ENCODE measurements around the gene CC2D1A.
A peak's percentile ranks its signal among the peaks of the same experiment; 100 is the strongest.

CC2D1A gene

GRCh38 chr19:13877303-13877702 lies 28.7 kb upstream of the CC2D1A start:
- no peak for DNase-seq (ENCODE audit: extremely low read depth, low read depth)
- TF ChIP-seq CTCF (IDR thresholded peaks at IDR 0.05; ENCODE audit: low read depth, low read length, missing control alignments): no peak
- H3K4me3 ChIP-seq (replicated peaks; ENCODE audit: low read depth, low read length): no peak overlapping the region

GRCh38 chr19:13880059-13881043 lies 25.6 kb upstream of the CC2D1A start:
- peak; percentile 100 for TF ChIP-seq CTCF (IDR thresholded peaks at IDR 0.05; ENCODE audit: low read depth, low read length, missing control alignments)
- H3K4me3 ChIP-seq (replicated peaks; ENCODE audit: low read depth, low read length): no peak overlapping the region
- DNase-seq (ENCODE audit: extremely low read depth, low read depth): peak; percentile 79

- DNase-seq (ENCODE audit: extremely low read depth, low read depth): no peak
- H3K4me3 ChIP-seq (replicated peaks; ENCODE audit: low read depth, low read length): no peak overlapping the region
- TF ChIP-seq CTCF (IDR thresholded peaks at IDR 0.05; ENCODE audit: low read depth, low read length, missing control alignments): no peak
Measured at GRCh38 chr19:13881251-13881691, 24.7 kb upstream of the CC2D1A start.

GRCh38 chr19:13881692-13882418 lies 24.1 kb upstream of the CC2D1A start:
- DNase-seq (ENCODE audit: extremely low read depth, low read depth): no peak
- TF ChIP-seq CTCF (IDR thresholded peaks at IDR 0.05; ENCODE audit: low read depth, low read length, missing control alignments): no peak
- H3K4me3 ChIP-seq (replicated peaks; ENCODE audit: low read depth, low read length): no peak overlapping the region

- no peak for TF ChIP-seq CTCF (IDR thresholded peaks at IDR 0.05; ENCODE audit: low read depth, low read length, missing control alignments)
- DNase-seq (ENCODE audit: extremely low read depth, low read depth): no peak
- H3K4me3 ChIP-seq (replicated peaks; ENCODE audit: low read depth, low read length): no peak overlapping the region
Measured at GRCh38 chr19:13882419-13882795, 23.6 kb upstream of the CC2D1A start.

- DNase-seq (ENCODE audit: extremely low read depth, low read depth): no peak
- no peak for TF ChIP-seq CTCF (IDR thresholded peaks at IDR 0.05; ENCODE audit: low read depth, low read length, missing control alignments)
- no peak overlapping the region for H3K4me3 ChIP-seq (replicated peaks; ENCODE audit: low read depth, low read length)
Measured at GRCh38 chr19:13882836-13883235, 23.2 kb upstream of the CC2D1A start.
